HUES48 (cell line): ENCODE measurements around the gene PLA1A.
"Not testable (repeated sequence)": the region's sequence is repeated elsewhere in the genome, so short reads cannot be mapped to it uniquely, and the experiment has no call there.

Experiments used
- H3K27ac ChIP-seq: one replicate; pipeline ENCODE4 v1.7.0; 2013; ENCODE audit warnings: low read depth, low read length, inconsistent platforms
- H3K27me3 ChIP-seq: 2 replicates; pipeline ENCODE4 v1.6.1; 2013; ENCODE audit warnings: mild to moderate bottlenecking, low read length; ENCODE audit not compliant: control insufficient read depth, insufficient read depth
- H3K36me3 ChIP-seq: 2 replicates; pipeline ENCODE4 v1.6.1; 2013; ENCODE audit warnings: low read length; ENCODE audit not compliant: control insufficient read depth, insufficient read depth
- H3K4me1 ChIP-seq: 2 replicates; pipeline ENCODE4 v1.6.1; 2013; ENCODE audit warnings: mild to moderate bottlenecking, low read length; ENCODE audit not compliant: control insufficient read depth, insufficient read depth
- H3K4me3 ChIP-seq: 2 replicates; pipeline ENCODE4 v1.5.1; 2013; ENCODE audit warnings: mild to moderate bottlenecking, low read depth, low read length
- H3K9ac ChIP-seq: 2 replicates; pipeline ENCODE4 v1.6.1; 2013; ENCODE audit warnings: mild to moderate bottlenecking, low read depth, low read length, moderate library complexity
- H3K9me3 ChIP-seq: 2 replicates; pipeline ENCODE4 v1.6.1; 2013; ENCODE audit warnings: low read length; ENCODE audit not compliant: control insufficient read depth, insufficient read depth

The PLA1A gene, protein sequence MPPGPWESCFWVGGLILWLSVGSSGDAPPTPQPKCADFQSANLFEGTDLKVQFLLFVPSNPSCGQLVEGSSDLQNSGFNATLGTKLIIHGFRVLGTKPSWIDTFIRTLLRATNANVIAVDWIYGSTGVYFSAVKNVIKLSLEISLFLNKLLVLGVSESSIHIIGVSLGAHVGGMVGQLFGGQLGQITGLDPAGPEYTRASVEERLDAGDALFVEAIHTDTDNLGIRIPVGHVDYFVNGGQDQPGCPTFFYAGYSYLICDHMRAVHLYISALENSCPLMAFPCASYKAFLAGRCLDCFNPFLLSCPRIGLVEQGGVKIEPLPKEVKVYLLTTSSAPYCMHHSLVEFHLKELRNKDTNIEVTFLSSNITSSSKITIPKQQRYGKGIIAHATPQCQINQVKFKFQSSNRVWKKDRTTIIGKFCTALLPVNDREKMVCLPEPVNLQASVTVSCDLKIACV

DNA sequence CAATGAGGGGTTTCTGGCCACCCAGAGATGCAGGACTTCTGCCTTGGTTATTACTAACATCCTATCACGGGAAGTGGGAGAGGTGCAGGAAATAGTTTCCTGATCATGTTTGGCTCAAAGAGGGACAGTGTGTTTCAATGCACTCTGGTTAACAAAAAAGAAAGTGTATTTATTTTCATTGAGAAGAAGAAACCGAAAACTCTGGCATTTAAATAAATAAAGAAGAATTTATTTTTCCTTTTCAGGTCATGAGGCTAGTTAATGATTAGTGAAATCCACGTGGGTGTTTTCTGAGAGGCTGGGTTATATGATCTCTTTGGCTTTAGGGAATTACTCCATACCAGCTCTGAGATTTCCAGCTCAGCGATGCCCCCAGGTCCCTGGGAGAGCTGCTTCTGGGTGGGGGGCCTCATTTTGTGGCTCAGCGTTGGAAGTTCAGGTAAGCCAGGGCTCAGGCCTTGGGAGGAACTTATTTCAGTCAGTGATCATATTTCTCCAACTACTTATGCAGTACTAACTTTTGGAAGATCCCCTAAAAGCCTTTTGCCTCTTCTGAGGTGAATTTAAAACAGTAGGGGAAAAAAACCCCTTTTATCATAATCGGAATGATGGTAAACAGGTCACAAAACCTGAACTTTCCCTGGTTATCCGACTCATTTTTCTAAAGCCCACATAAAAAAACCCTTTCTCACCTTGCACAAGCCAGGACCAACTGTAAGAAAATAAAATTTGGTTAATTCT, at the start of gene PLA1A:
Gene PLA1A, plus strand, starts transcription at position 338 of the 741 bp plus-strand sequence. Its CDS starts 29 bp downstream, at position 367.
- H3K36me3 ChIP-seq: no peaks in the 10 kb centered on the region
- no peak within 1 kb of the TSS for H3K27ac ChIP-seq
- H3K4me1 ChIP-seq: no peaks in the 10 kb centered on the region
- H3K4me3 ChIP-seq: no peak within 1 kb of the TSS
- H3K9ac ChIP-seq: no peak within 1 kb of the TSS
- H3K27me3 ChIP-seq: no peaks in the 10 kb centered on the region
- H3K9me3 ChIP-seq: no peaks in the 10 kb centered on the region

GRCh38 chr3:119548341-119548740, 49.3 kb upstream of the PLA1A start:
- Histone ChIP-seq H3K9ac (no peak overlapping the region), H3K9me3 (no peaks in the 10 kb centered on the region), H3K27me3 (no peaks in the 10 kb centered on the region), H3K4me1 (no peaks in the 10 kb centered on the region), H3K36me3 (no peaks in the 10 kb centered on the region), H3K4me3 (no peak overlapping the region), H3K27ac (no peak overlapping the region)

GRCh38 chr3:119550192-119550910, 47.3 kb upstream of the PLA1A start:
- Histone ChIP-seq H3K4me1 (no peaks in the 10 kb centered on the region), H3K9me3 (no peaks in the 10 kb centered on the region), H3K27me3 (no peaks in the 10 kb centered on the region), H3K4me3 (no peak overlapping the region), H3K36me3 (no peaks in the 10 kb centered on the region), H3K27ac (no peak overlapping the region), H3K9ac (no peak overlapping the region)

DNA sequence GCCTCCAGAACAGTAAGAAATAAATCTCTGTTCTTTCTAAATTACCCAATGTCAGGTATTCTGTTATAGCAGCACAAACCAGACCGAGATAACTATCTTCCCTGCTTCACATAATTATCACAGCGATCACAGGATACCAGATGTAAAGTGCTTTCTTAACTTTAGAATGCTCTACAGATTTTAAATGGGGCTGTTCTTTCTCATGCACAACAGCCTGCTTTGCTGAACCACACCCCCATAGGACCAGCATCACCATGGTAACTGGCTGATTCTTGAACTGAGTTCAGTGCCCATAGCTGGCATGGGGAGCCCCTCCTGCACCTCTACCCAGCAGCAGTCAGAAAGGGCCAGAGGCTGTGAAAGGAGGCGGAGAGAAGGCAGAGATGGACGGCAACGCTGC, 46.1 kb upstream of the PLA1A start:
- Histone ChIP-seq H3K9me3 (no peaks in the 10 kb centered on the region), H3K27me3 (no peaks in the 10 kb centered on the region), H3K4me3 (no peak overlapping the region), H3K27ac (no peak overlapping the region), H3K36me3 (no peaks in the 10 kb centered on the region), H3K4me1 (no peaks in the 10 kb centered on the region), H3K9ac (no peak overlapping the region)

DNA sequence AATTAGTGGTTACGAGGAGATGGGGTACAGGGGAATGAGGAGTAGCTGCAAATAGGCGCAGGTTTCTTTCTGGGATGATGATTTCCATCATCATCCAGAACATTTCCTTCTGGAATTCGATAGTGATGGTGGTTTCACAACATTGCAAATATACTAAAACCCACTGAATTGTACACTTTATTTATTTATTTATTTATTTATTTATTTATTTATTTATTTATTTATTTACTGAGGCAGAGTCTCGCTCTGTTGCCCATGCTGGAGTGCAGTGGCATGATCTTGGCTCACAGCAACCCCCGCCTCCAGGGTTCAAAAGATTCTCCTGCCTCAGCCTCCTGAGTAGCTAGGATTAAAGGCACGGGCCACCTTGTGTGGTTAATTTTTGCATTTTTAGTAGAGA, 44.8 kb upstream of the PLA1A start:
- H3K4me3 ChIP-seq, H3K27ac ChIP-seq, H3K9me3 ChIP-seq, H3K36me3 ChIP-seq, H3K9ac ChIP-seq, H3K27me3 ChIP-seq, H3K4me1 ChIP-seq: not testable (repeated sequence)

- no peak overlapping the region for H3K27ac ChIP-seq
- no peaks in the 10 kb centered on the region for H3K36me3 ChIP-seq
- no peaks in the 10 kb centered on the region for H3K27me3 ChIP-seq
- no peak overlapping the region for H3K9ac ChIP-seq
- no peaks in the 10 kb centered on the region for H3K9me3 ChIP-seq
- no peak overlapping the region for H3K4me3 ChIP-seq
- no peaks in the 10 kb centered on the region for H3K4me1 ChIP-seq
These were observed 43.8 kb upstream of the PLA1A start for GRCh38 chr3:119553823-119554415.

DNA sequence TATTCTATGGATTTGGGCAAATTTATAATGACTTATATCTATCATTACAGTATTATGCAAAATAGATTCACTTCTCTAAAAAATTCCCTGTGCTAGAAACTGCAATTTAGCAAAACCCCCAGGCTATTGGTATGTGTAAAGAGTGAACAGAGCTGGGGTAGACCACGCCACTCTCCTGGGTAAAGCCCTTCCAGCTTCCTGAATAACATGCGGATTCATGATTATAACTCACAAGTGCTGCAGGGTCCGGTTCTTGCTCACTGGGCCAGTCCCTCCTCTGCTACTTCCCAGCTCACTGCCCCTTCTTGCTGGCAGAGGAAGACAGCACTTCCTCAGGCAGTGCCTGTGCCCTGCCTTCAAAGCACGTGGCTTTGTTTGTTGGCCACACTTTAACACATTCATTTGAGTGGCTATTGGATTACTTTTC, 42.4 kb upstream of the PLA1A start:
- Histone ChIP-seq H3K27ac (no peak overlapping the region), H3K36me3 (no peaks in the 10 kb centered on the region), H3K4me1 (no peaks in the 10 kb centered on the region), H3K9me3 (no peaks in the 10 kb centered on the region), H3K4me3 (no peak overlapping the region), H3K9ac (no peak overlapping the region), H3K27me3 (no peaks in the 10 kb centered on the region)

DNA sequence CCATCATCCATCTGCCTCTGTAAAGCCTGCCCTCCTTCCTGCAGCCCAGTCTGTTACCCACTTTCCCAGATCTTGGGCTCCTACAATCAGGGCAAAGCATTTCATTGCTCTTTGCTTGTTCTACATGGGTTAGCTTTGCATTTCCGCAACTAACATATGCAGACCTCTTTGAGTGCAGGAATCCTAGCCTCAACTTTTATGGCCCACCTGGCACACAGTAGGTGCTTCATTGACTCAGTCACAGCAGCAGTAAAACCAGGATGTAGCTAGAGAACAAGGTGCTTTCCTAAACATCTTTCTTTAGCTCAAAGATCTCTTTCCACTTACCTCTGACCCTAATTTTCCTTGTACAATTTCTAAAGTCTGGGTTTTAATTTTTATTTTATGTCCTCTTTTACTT, 41.8 kb upstream of the PLA1A start:
- Histone ChIP-seq H3K4me3 (no peak overlapping the region), H3K9ac (no peak overlapping the region), H3K4me1 (no peaks in the 10 kb centered on the region), H3K36me3 (no peaks in the 10 kb centered on the region), H3K9me3 (no peaks in the 10 kb centered on the region), H3K27me3 (no peaks in the 10 kb centered on the region), H3K27ac (no peak overlapping the region)

GRCh38 chr3:119557192-119557876, 40.4 kb upstream of the PLA1A start:
- no peak overlapping the region for H3K9ac ChIP-seq
- no peaks in the 10 kb centered on the region for H3K36me3 ChIP-seq
- H3K9me3 ChIP-seq: no peaks in the 10 kb centered on the region
- no peaks in the 10 kb centered on the region for H3K27me3 ChIP-seq
- no peak overlapping the region for H3K4me3 ChIP-seq
- H3K27ac ChIP-seq: no peak overlapping the region
- no peaks in the 10 kb centered on the region for H3K4me1 ChIP-seq

- H3K36me3 ChIP-seq: no peaks in the 10 kb centered on the region
- H3K9me3 ChIP-seq: no peaks in the 10 kb centered on the region
- H3K4me3 ChIP-seq: no peak overlapping the region
- H3K9ac ChIP-seq: no peak overlapping the region
- H3K27ac ChIP-seq: no peak overlapping the region
- no peaks in the 10 kb centered on the region for H3K4me1 ChIP-seq
- no peaks in the 10 kb centered on the region for H3K27me3 ChIP-seq
These were observed 39.8 kb upstream of the PLA1A start for GRCh38 chr3:119557877-119558269.
